Measurements from ENCODE around the gene C2CD5. TPM values are rescaled to one million over a fixed set of nuclear protein-coding genes. Genes with fewer than 3 reads are reported as not detected.

C2CD5 gene
- total RNA-seq, 1 experiment from 2014 or later: 22.9 TPM

DNA sequence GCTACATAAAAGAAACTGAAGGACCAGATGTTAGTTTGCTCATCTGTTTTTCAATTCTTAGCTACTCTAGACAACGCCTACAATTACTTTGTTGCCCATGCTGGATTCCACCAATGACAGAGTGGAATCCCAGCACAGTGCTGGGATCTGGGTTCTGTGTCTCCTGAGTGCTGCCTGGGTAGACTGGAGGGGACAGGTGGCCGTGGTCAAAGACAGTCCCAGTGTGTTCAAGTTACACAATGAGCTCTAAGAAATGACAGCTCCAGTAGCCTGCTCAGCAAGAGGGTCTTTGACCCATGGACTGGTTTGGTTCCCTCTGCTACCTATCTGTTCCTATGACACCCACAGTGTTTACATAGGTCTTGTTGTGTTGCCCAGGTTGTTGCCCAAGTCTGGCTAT lies 38.5 kb downstream of the C2CD5 start:
- no peak overlapping the region for H3K27ac ChIP-seq (ENCODE audit: low read depth, low read length)
- TF ChIP-seq FOSL1 (IDR thresholded peaks at IDR 0.05; ENCODE audit: low read depth) (no peak), POLR2AphosphoS5 (IDR thresholded peaks at IDR 0.05; ENCODE audit: low read depth, low read length) (no peak)
- TF ChIP-seq, protein P1, sequence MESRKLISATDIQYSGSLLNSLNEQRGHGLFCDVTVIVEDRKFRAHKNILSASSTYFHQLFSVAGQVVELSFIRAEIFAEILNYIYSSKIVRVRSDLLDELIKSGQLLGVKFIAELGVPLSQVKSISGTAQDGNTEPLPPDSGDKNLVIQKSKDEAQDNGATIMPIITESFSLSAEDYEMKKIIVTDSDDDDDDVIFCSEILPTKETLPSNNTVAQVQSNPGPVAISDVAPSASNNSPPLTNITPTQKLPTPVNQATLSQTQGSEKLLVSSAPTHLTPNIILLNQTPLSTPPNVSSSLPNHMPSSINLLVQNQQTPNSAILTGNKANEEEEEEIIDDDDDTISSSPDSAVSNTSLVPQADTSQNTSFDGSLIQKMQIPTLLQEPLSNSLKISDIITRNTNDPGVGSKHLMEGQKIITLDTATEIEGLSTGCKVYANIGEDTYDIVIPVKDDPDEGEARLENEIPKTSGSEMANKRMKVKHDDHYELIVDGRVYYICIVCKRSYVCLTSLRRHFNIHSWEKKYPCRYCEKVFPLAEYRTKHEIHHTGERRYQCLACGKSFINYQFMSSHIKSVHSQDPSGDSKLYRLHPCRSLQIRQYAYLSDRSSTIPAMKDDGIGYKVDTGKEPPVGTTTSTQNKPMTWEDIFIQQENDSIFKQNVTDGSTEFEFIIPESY (IDR thresholded peaks at IDR 0.05; ENCODE audit: extremely low read depth, insufficient replicate concordance, low read length): no peak
- TF ChIP-seq, protein P2, sequence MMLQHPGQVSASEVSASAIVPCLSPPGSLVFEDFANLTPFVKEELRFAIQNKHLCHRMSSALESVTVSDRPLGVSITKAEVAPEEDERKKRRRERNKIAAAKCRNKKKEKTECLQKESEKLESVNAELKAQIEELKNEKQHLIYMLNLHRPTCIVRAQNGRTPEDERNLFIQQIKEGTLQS (IDR thresholded peaks at IDR 0.05): no peak
- H3K4me1 ChIP-seq (ENCODE audit: control insufficient read depth in 1 of 2, insufficient read depth in 2 of 2, low read length in 2 of 2): no peaks in the 10 kb centered on the region
- no peaks in the 10 kb centered on the region for H3K9me2 ChIP-seq (ENCODE audit: insufficient read depth)
- H3K4me2 ChIP-seq (ENCODE audit: low read length): no peak overlapping the region
- H3K9me3 ChIP-seq (ENCODE audit: control insufficient read depth in 1 of 2, insufficient read depth in 1 of 2, low read depth in 1 of 2, low read length in 2 of 2): no peaks in the 10 kb centered on the region
- H3K9ac ChIP-seq (ENCODE audit: low read length): no peak overlapping the region
- CTCF ChIA-PET: interaction anchor here (0.9 kb wide), 1 partner anchor 24 kb away, joined by 3 read pairs; no protein-coding TSS in a partner anchor
- POLR2A ChIA-PET: no interaction called here
- H2AFZ ChIP-seq (ENCODE audit: low read depth, low read length, poor library complexity, severe bottlenecking): no peak overlapping the region
- H3K4me3 ChIP-seq (replicated peaks in 1 of 2; ENCODE audit: low read depth in 1 of 2, low read length in 2 of 2): no peak overlapping the region
- H3K79me2 ChIP-seq (ENCODE audit: insufficient read depth, low read length): no peaks in the 10 kb centered on the region
- H4K20me1 ChIP-seq (ENCODE audit: insufficient read depth): no peaks in the 10 kb centered on the region
- no peaks in the 10 kb centered on the region for H3K36me3 ChIP-seq (ENCODE audit: control insufficient read depth in 1 of 2, insufficient read depth in 2 of 2, low read length in 2 of 2)
- intact Hi-C loops (cut with micrococcal nuclease): no loop called here
- no peaks in the 10 kb centered on the region for H3K27me3 ChIP-seq (ENCODE audit: insufficient read depth, low read length)
- BruUV-seq (replicated peaks): no TSS peak
- ATAC-seq (no peak), DNase-seq (ENCODE audit: low read depth, low spot score) (no peak)
- RAD21 ChIA-PET (ENCODE audit: low non-redundant PET in 1 of 2, low total read pairs in 2 of 2, uncharacterized antibody in 2 of 2, unreplicated experiment in 2 of 2): no interaction called here

- Histone ChIP-seq H2AFZ (ENCODE audit: low read depth, low read length, poor library complexity, severe bottlenecking) (no peak overlapping the region), H3K4me2 (ENCODE audit: low read length) (no peak overlapping the region), H3K9ac (ENCODE audit: low read length) (no peak overlapping the region), H3K9me3 (ENCODE audit: control insufficient read depth in 1 of 2, insufficient read depth in 1 of 2, low read depth in 1 of 2, low read length in 2 of 2) (no peaks in the 10 kb centered on the region), H3K9me2 (ENCODE audit: insufficient read depth) (no peaks in the 10 kb centered on the region), H3K27me3 (ENCODE audit: insufficient read depth, low read length) (no peaks in the 10 kb centered on the region), H4K20me1 (ENCODE audit: insufficient read depth) (no peaks in the 10 kb centered on the region), H3K36me3 (ENCODE audit: control insufficient read depth in 1 of 2, insufficient read depth in 2 of 2, low read length in 2 of 2) (no peaks in the 10 kb centered on the region), H3K4me3 (replicated peaks in 1 of 2; ENCODE audit: low read depth in 1 of 2, low read length in 2 of 2) (no peak overlapping the region), H3K27ac (ENCODE audit: low read depth, low read length) (no peak overlapping the region), H3K79me2 (ENCODE audit: insufficient read depth, low read length) (no peaks in the 10 kb centered on the region), H3K4me1 (ENCODE audit: control insufficient read depth in 1 of 2, insufficient read depth in 2 of 2, low read length in 2 of 2) (no peaks in the 10 kb centered on the region)
- no peak for ATAC-seq
- DNase-seq (ENCODE audit: low read depth, low spot score): no peak
- ChIA-PET RAD21 (ENCODE audit: low non-redundant PET in 1 of 2, low total read pairs in 2 of 2, uncharacterized antibody in 2 of 2, unreplicated experiment in 2 of 2) (no interaction called here), CTCF (no interaction called here), POLR2A (interaction anchor here (0.8 kb wide), 1 partner anchor 15 kb away, joined by 3 read pairs; no protein-coding TSS in a partner anchor)
- no TSS peak for BruUV-seq (replicated peaks)
- TF ChIP-seq, protein P1 (IDR thresholded peaks at IDR 0.05; ENCODE audit: extremely low read depth, insufficient replicate concordance, low read length): no peak
- no peak for TF ChIP-seq SRF (IDR thresholded peaks at IDR 0.05; ENCODE audit: low read depth)
- intact Hi-C loops (cut with micrococcal nuclease): no loop called here
Observed at GRCh38 chr12:22500100-22500499, 44.2 kb downstream of the C2CD5 start.
